ENCODE results near the gene ASPSCR1. TPM values are rescaled to one million over a fixed set of nuclear protein-coding genes. Genes with fewer than 3 reads are reported as not detected.

The ASPSCR1 gene
- total and polyA plus RNA-seq, 2 of the 4 experiments (the other 2 are of a cell fraction) = 7.2 to 17.2 TPM

GRCh38 chr17:81934098-81934757 is 43.2 kb upstream of the ASPSCR1 start:
- ChIA-PET CTCF (no interaction called here), POLR2A (ENCODE audit: unreplicated experiment) (no interaction called here)
- Histone ChIP-seq H3K9ac (ENCODE audit: low read depth, low read length) (no peak overlapping the region), H4K5ac (ENCODE audit: low read depth, low read length) (no peak overlapping the region), H4K20me1 (ENCODE audit: insufficient read depth, low read length) (peaks cover 11% of the 10 kb centered on the region), H3K79me1 (ENCODE audit: low read depth in 1 of 2, low read length in 2 of 2) (peaks cover 9 to 38% of the 10 kb centered on the region in 2 experiments), H3K4ac (ENCODE audit: low read depth, low read length) (no peak overlapping the region), H2BK20ac (ENCODE audit: low read depth, low read length) (no peak overlapping the region), H3K56ac (ENCODE audit: extremely low read depth, insufficient read depth, low read length) (no peak overlapping the region), H3K27me3 (ENCODE audit: control insufficient read depth, insufficient read depth, low read length) (no peaks in the 10 kb centered on the region), H3K9me3 (ENCODE audit: control insufficient read depth, insufficient read depth, low read length) (no peaks in the 10 kb centered on the region), H2BK120ac (ENCODE audit: low read depth, low read length) (no peak overlapping the region), H3K4me1 (ENCODE audit: control insufficient read depth, insufficient read depth, low read length) (peaks cover 4% of the 10 kb centered on the region), H2AK9ac (replicated peaks; ENCODE audit: low read depth, low read length, poor library complexity) (no peak overlapping the region), H3K27ac (ENCODE audit: insufficient read depth, low read length) (no peak overlapping the region), H3K23ac (ENCODE audit: low read depth, low read length) (no peak overlapping the region), H3K4me2 (ENCODE audit: low read depth, low read length) (no peak overlapping the region), H2AK5ac (ENCODE audit: low read depth, low read length) (no peak overlapping the region), H3K4me3 (ENCODE audit: insufficient read depth, low read depth, low read length) (no peak overlapping the region), H3K18ac (ENCODE audit: low read depth, low read length) (no peak overlapping the region), H2BK15ac (ENCODE audit: low read depth, low read length) (no peak overlapping the region), H3K9me1 (ENCODE audit: insufficient read depth, low read length) (peaks cover 8% of the 10 kb centered on the region), H4K91ac (ENCODE audit: insufficient read depth, low read depth, low read length) (no peak overlapping the region), H3K14ac (replicated peaks; ENCODE audit: low read depth, low read length) (no peak overlapping the region), H2BK5ac (ENCODE audit: low read depth, low read length, poor library complexity, severe bottlenecking) (no peak overlapping the region), H3K36me3 (ENCODE audit: control insufficient read depth, insufficient read depth, low read length) (peaks cover 27% of the 10 kb centered on the region; the same call in 1 of the 2 replicates), H2AFZ (replicated peaks; ENCODE audit: low read length, poor library complexity) (no peak overlapping the region), H4K8ac (ENCODE audit: low read depth in 2 of 2, low read length in 2 of 2) (no peak overlapping the region)
- in situ Hi-C loops (cut with MboI; ENCODE audit: low sequenced_read_pairs) (no loop called here), dilution Hi-C loops (cut with HindIII; ENCODE audit: low sequenced_read_pairs, unreplicated experiment) (no loop called here), intact Hi-C loops (cut with micrococcal nuclease) (no loop called here)
- DNase-seq (no peak), ATAC-seq (ENCODE audit: low read depth) (no peak)
- TF ChIP-seq POLR2A (IDR thresholded peaks at IDR 0.05; ENCODE audit: low read depth, low read length) (no peak), RAD21 (IDR thresholded peaks at IDR 0.05; ENCODE audit: low read length) (no peak), CEBPB (IDR thresholded peaks at IDR 0.05; ENCODE audit: low read depth, low read length) (no peak), MXI1 (IDR thresholded peaks at IDR 0.05; ENCODE audit: borderline replicate concordance, low read depth, low read length) (no peak), CHD1 (IDR thresholded peaks at IDR 0.05; ENCODE audit: low read depth, low read length) (no peak), NFE2L2 (IDR thresholded peaks at IDR 0.05; ENCODE audit: low read depth, low read length) (no peak), FOS (IDR thresholded peaks at IDR 0.05; ENCODE audit: low read depth, low read length) (no peak), MAFK (IDR thresholded peaks at IDR 0.05; ENCODE audit: low read depth, low read length) (no peak), MAZ (IDR thresholded peaks at IDR 0.05; ENCODE audit: borderline replicate concordance, low read depth, low read length) (no peak), ELK1 (IDR thresholded peaks at IDR 0.05; ENCODE audit: borderline replicate concordance, low read depth, low read length) (no peak), SMC3 (IDR thresholded peaks at IDR 0.05; ENCODE audit: low read depth, low read length) (no peak), RFX5 (IDR thresholded peaks at IDR 0.05; ENCODE audit: low read depth, low read length) (no peak), RCOR1 (IDR thresholded peaks at IDR 0.05; ENCODE audit: insufficient replicate concordance, low read length) (no peak), BHLHE40 (IDR thresholded peaks at IDR 0.05; ENCODE audit: low read depth, low read length) (no peak), CTCF (conservative IDR thresholded peaks at IDR 0.05; ENCODE audit: low read depth, low read length) (no peak)
- TF ChIP-seq, protein P1, sequence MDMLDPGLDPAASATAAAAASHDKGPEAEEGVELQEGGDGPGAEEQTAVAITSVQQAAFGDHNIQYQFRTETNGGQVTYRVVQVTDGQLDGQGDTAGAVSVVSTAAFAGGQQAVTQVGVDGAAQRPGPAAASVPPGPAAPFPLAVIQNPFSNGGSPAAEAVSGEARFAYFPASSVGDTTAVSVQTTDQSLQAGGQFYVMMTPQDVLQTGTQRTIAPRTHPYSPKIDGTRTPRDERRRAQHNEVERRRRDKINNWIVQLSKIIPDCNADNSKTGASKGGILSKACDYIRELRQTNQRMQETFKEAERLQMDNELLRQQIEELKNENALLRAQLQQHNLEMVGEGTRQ (IDR thresholded peaks at IDR 0.05; ENCODE audit: low read depth, low read length) = no peak
- WGBS, 2 experiments (ENCODE audit: extremely low coverage in 2 of 2, insufficient read length in 1 of 2) = 95% methylated on average over 8 of the region's 23 CpGs; no CpG with 5 or more reads in 1 of the 2 experiments
- no TSS peak for BruUV-seq (replicated peaks)
